GM12864 (cell line): Measurements from ENCODE around the gene PREP.

Experiments
- DNase-seq: peaks from one replicate; pipeline ENCODE4 v3.0.0-alpha.2; 2011; ENCODE audit warnings: low read depth
- H3K4me3 ChIP-seq: 2 replicates; pipeline ENCODE4 v1.5.1; 2011; ENCODE audit warnings: mild to moderate bottlenecking, low read depth, low read length, control low read depth
- TF ChIP-seq, protein P1 (sequence below): IDR thresholded peaks from 2 replicates; pipeline ENCODE4 v1.5.1; 2011; ENCODE audit warnings: low read depth, mild to moderate bottlenecking, moderate library complexity, low read length, control low read depth, inconsistent platforms; ENCODE audit errors: missing control alignments

The PREP gene

DNA sequence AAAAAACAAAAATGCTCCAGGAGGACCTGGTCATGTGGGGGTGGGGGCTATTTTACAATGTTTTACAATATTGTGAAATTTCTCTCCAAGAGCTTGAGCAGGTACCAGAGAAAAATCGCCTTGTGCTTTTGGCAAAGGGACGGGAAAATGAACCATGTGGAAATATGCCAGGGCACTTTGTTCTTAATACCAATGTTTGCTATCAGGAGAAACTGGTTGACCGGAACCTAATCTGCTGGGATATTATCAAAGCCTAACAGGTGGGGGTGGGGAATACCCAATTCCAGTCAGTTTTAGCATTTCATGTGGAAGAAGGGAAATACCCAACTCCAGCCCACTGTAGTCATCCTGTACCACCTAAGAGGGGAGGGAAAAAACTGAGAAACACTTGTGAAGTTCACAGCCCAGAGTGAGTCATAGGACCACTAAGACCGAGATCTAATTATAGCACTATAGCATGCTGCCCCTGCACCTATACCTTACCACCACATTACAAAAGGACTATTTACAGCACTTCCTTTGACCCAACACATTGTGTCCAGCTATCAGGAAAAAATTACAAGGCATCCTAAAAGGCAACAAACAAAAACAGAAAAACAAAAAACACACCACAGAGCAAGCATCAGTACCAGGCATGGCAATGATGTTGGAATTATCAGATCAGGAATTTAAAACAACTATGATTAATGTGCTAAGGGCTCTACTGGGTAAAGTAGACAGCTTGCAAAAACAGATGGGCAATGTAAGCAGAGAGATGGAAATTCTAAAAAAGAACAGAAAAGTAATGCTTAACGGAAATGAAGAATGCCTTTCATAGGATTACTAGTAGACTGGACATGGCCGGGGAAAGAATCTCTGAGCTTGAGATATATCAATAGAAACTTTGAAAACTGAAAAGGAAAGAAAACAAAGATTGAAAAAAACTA is 138.9 kb downstream of the PREP start:
- no peak for DNase-seq
- TF ChIP-seq, protein P1, sequence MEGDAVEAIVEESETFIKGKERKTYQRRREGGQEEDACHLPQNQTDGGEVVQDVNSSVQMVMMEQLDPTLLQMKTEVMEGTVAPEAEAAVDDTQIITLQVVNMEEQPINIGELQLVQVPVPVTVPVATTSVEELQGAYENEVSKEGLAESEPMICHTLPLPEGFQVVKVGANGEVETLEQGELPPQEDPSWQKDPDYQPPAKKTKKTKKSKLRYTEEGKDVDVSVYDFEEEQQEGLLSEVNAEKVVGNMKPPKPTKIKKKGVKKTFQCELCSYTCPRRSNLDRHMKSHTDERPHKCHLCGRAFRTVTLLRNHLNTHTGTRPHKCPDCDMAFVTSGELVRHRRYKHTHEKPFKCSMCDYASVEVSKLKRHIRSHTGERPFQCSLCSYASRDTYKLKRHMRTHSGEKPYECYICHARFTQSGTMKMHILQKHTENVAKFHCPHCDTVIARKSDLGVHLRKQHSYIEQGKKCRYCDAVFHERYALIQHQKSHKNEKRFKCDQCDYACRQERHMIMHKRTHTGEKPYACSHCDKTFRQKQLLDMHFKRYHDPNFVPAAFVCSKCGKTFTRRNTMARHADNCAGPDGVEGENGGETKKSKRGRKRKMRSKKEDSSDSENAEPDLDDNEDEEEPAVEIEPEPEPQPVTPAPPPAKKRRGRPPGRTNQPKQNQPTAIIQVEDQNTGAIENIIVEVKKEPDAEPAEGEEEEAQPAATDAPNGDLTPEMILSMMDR: no peak
- H3K4me3 ChIP-seq: no peak overlapping the region

DNA sequence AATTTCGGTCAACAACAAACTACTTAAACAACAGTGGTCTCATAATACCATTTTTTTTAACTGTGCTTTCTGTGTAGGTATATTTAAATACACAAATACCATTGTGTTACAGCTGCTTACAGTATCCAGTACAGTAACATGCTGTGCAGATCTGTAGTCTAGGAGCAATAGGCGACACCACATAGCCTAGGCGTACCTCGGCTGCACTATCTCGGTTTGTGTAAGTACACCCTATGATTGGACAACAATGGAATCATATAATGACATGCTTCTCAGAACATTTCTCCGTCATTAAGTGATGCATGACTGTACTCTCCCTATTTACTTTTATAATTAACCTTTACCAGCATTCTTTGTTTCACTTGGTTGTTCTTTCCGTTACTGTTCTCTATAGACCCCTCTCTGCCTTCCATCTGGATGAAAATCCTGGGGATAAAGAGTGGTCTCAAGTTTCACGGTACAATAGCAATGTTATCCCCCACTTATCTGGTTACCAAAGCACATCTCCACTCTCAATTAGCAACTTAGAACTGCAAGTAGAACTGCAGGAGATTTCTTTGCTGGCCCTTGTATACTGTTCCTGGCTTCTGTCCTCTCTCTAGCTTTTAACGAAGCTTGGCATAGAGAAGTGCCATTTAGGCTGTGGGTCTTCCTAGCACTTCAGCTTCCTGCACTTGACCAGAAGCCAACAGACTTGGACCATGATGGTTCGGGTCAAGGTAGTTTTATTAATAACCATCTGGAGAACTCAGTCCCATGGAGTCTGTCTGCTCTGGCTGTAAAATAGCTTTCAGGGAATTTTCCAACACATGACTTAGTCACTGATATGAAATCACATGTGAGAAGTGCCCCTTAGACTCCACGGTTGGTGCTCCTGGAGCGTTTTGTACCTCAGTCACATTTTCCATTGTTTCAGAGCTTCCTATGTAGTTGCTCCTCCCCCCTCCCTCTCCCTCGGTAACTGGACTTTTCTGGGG is 142.7 kb downstream of the PREP start:
- TF ChIP-seq, protein P1: no peak
- no peak for DNase-seq
- no peak overlapping the region for H3K4me3 ChIP-seq

DNA sequence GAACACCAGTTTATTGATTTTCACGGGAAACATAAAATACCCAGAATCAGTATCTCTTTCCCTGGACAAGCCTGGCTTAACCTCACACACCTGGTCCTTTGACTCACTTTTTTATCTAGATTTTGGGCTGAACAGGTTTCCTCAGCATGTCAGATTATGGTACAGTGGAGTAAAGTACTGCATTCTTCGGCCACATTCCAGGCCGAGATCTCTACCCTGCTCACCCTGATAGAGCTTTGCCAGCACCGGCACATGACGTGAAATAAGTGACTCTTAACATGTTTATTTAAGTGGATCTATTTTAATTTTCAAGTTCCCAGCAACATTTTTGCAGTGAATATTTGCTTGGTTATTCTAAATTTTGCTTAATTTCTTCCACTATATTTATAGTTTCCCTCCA is 144.1 kb downstream of the PREP start:
- TF ChIP-seq, protein P1: no peak

DNA sequence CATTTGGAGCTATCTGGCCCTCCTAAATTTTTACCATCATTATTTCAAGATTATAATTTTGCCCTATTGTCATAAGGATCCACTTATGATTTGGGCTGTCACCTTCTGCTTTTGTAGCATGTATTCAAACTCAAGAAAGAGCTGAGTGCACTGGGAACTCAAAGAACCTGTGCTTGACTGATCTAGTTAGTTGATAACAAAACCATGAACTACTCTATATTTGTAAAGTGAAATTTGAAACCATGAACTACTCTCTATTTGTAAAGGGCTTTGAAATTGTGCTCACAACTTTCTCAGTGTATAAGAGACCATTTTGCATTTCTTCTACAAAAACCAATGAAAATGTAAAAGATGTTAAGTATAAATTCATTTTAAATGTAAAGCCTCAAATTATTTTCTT is 145.5 kb downstream of the PREP start:
- TF ChIP-seq, protein P1: no peak
- no peak overlapping the region for H3K4me3 ChIP-seq
- no peak for DNase-seq

More for the DNA sequence above, 144.1 kb downstream of the PREP start:
- no peak overlapping the region for H3K4me3 ChIP-seq
- no peak for DNase-seq

DNA sequence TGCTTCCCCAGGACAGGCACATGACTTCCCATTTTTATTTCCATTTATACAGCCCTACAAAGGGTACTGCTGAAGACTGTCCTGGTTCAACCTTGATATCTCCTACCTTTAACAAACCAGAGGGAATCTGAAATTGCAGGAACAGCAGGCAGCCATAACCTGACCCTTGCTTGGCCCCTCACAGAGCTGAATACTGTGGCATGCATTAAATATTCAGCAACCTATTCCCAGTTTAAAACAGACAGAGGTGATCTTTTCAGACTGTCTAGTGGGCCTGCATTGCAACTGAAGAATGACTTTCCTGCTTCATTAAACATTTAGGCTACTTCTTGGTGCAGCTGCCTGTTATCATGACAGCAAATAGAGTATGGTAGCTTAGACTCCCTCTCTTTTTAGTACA is 146.3 kb downstream of the PREP start:
- no peak for DNase-seq
- H3K4me3 ChIP-seq: no peak overlapping the region
- TF ChIP-seq, protein P1: no peak

DNA sequence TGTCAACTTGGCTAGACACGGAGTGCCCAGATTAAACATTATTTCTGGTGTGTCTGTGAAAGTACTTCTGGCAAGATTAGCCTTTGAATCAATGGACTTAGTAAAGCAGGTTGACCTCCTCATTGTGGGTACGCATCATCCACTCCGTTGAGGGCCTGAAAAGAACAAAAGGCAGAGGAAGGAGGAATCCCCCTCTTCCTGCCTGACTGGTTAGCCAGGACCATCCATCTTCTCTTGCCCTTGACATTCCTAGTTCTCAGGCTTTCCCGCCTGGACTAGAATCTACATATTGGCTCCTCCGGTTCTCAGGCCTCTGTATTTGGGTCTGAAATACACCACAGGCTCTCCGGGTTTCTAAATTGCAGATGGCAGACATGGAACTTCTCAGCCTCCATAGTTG is 149.1 kb downstream of the PREP start:
- DNase-seq: no peak
- TF ChIP-seq, protein P1: no peak

More for the DNA sequence above, 149.1 kb downstream of the PREP start:
- no peak overlapping the region for H3K4me3 ChIP-seq
